Activated CD4-positive, alpha-beta T cell treated with anti-CD3 and anti-CD28 coated beads for 24 hours (primary cell): Measurements from ENCODE around the gene LAMTOR1.
A peak's percentile ranks its signal among the peaks of the same experiment; 100 is the strongest.

Experiments used
- DNase-seq, 2 donors: peaks; one replicate each; pipeline ENCODE4 v3.0.0-alpha.2; 2020; ENCODE audit warnings: low read depth in 2 of 2

LAMTOR1 gene

GRCh38 chr11:72081821-72082453 is 21.2 kb downstream of the LAMTOR1 start:
- DNase-seq = no peak

GRCh38 chr11:72081184-72081644 is 21.9 kb downstream of the LAMTOR1 start:
- no peak for DNase-seq

- DNase-seq = peak; percentile 97 to 98
Observed at GRCh38 chr11:72080326-72081183, 22.5 kb downstream of the LAMTOR1 start, which contains the start of the genes LRRC51 and NUMA1. Gene LRRC51, plus strand, starts transcription at chr11:72080850. Its CDS starts 8,234 bp downstream, at chr11:72089084. Gene NUMA1, minus strand, starts transcription at chr11:72080542. Its CDS starts 44,599 bp downstream, at chr11:72035943.

GRCh38 chr11:72079819-72080325 is 23.2 kb downstream of the LAMTOR1 start:
- DNase-seq = no peak

- DNase-seq = no peak
Observed at GRCh38 chr11:72078477-72078876, 24.6 kb downstream of the LAMTOR1 start.

- no peak for DNase-seq
Observed at GRCh38 chr11:72075756-72076155, 27.3 kb downstream of the LAMTOR1 start.

- DNase-seq = no peak
Observed at GRCh38 chr11:72075109-72075508, 28.0 kb downstream of the LAMTOR1 start.

- no peak for DNase-seq
Observed at GRCh38 chr11:72072348-72072747, 30.7 kb downstream of the LAMTOR1 start.

- DNase-seq = no peak
Observed at GRCh38 chr11:72070491-72070890, 32.6 kb downstream of the LAMTOR1 start.

GRCh38 chr11:72069787-72070251 is 33.3 kb downstream of the LAMTOR1 start:
- DNase-seq = no peak

- no peak for DNase-seq
Observed at GRCh38 chr11:72069200-72069599, 33.9 kb downstream of the LAMTOR1 start.

- no peak for DNase-seq
Observed at GRCh38 chr11:72067676-72068075, 35.4 kb downstream of the LAMTOR1 start.

GRCh38 chr11:72067266-72067665 is 35.8 kb downstream of the LAMTOR1 start:
- DNase-seq = no peak

- no peak for DNase-seq
Observed at GRCh38 chr11:72066855-72067254, 36.2 kb downstream of the LAMTOR1 start.

GRCh38 chr11:72061739-72062396 is 41.2 kb downstream of the LAMTOR1 start:
- DNase-seq = no peak

GRCh38 chr11:72058416-72059034 is 44.6 kb downstream of the LAMTOR1 start:
- no peak for DNase-seq

- DNase-seq = no peak
Observed at GRCh38 chr11:72048766-72049460, 54.2 kb downstream of the LAMTOR1 start.
